Measurements from ENCODE around the gene C3orf18.
A peak's percentile ranks its signal among the peaks of the same experiment; 100 is the strongest.

C3orf18 gene

GRCh38 chr3:50571486-50571885, 3.9 kb upstream of the C3orf18 start:
- TF ChIP-seq CTCF (IDR thresholded peaks at IDR 0.05; ENCODE audit: insufficient read depth, low read depth, low read length, missing control alignments): no peak
- H3K4me3 ChIP-seq (ENCODE audit: low read length): no peak overlapping the region
- no peak for DNase-seq (ENCODE audit: low read depth)

- no peak for TF ChIP-seq CTCF (IDR thresholded peaks at IDR 0.05; ENCODE audit: insufficient read depth, low read depth, low read length, missing control alignments)
- H3K4me3 ChIP-seq (ENCODE audit: low read length): peak overlapping the region; percentile 95
- DNase-seq (ENCODE audit: low read depth): no peak
These were observed 3.1 kb upstream of the C3orf18 start for GRCh38 chr3:50570508-50571279.

- no peak for TF ChIP-seq CTCF (IDR thresholded peaks at IDR 0.05; ENCODE audit: insufficient read depth, low read depth, low read length, missing control alignments)
- DNase-seq (ENCODE audit: low read depth): peak; percentile 92
- H3K4me3 ChIP-seq (ENCODE audit: low read length): peak within 1 kb of the TSS; percentile 95
These were observed 1.6 kb upstream of the C3orf18 start, which contains the start of gene HEMK1 for GRCh38 chr3:50568947-50569749. Gene HEMK1, plus strand, starts transcription at chr3:50569522. Its CDS starts 1,583 bp downstream, at chr3:50571105.

GRCh38 chr3:50567011-50567385, 549 bp downstream of the C3orf18 start:
- DNase-seq (ENCODE audit: low read depth): no peak
- no peak for TF ChIP-seq CTCF (IDR thresholded peaks at IDR 0.05; ENCODE audit: insufficient read depth, low read depth, low read length, missing control alignments)
- no peak overlapping the region for H3K4me3 ChIP-seq (ENCODE audit: low read length)

- DNase-seq (ENCODE audit: low read depth): no peak
- no peak for TF ChIP-seq CTCF (IDR thresholded peaks at IDR 0.05; ENCODE audit: insufficient read depth, low read depth, low read length, missing control alignments)
- no peak overlapping the region for H3K4me3 ChIP-seq (ENCODE audit: low read length)
These were observed 3.2 kb downstream of the C3orf18 start for GRCh38 chr3:50564321-50564720.

- DNase-seq (ENCODE audit: low read depth): no peak
- no peak for TF ChIP-seq CTCF (IDR thresholded peaks at IDR 0.05; ENCODE audit: insufficient read depth, low read depth, low read length, missing control alignments)
- no peak overlapping the region for H3K4me3 ChIP-seq (ENCODE audit: low read length)
These were observed 3.7 kb downstream of the C3orf18 start for GRCh38 chr3:50563867-50564266.
